Measurements from ENCODE around the gene ERGIC1. TPM values are rescaled to one million over a fixed set of nuclear protein-coding genes. Genes with fewer than 3 reads are reported as not detected.

ERGIC1 gene
- polyA plus RNA-seq, 1 experiment = 137 TPM

DNA sequence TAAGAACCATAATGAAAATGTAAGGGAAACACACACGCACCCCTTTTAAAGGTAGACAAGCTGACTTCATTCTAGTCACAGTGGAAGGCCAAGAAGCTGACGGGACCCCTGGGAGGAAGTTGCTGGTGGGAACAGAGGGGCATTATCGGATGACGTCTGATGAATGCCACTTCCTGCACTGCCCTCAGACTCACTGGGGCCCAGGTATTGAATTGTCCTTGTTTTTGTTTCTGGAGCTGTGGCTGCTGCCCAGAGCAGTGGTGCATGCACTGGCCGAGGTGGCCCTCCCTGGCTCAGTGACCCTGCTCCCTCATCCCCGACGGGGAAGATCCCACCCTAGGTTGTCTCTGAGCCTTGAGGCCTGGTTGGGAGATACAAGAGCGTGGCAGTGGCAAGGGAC lies 109.9 kb downstream of the ERGIC1 start:
- Histone ChIP-seq H3K9me3 (ENCODE audit: control insufficient read depth, insufficient read depth, low read length) (no peaks in the 10 kb centered on the region; the same call in 1 of the 2 replicates), H3K27me3 (ENCODE audit: control insufficient read depth, insufficient read depth, low read length) (no peaks in the 10 kb centered on the region), H3K27ac (ENCODE audit: low read depth, low read length) (no peak overlapping the region), H3K4me3 (ENCODE audit: low read depth, low read length) (no peak overlapping the region)
- DNase-seq (ENCODE audit: low read depth, low spot score) = no peak
- TF ChIP-seq, protein P1, sequence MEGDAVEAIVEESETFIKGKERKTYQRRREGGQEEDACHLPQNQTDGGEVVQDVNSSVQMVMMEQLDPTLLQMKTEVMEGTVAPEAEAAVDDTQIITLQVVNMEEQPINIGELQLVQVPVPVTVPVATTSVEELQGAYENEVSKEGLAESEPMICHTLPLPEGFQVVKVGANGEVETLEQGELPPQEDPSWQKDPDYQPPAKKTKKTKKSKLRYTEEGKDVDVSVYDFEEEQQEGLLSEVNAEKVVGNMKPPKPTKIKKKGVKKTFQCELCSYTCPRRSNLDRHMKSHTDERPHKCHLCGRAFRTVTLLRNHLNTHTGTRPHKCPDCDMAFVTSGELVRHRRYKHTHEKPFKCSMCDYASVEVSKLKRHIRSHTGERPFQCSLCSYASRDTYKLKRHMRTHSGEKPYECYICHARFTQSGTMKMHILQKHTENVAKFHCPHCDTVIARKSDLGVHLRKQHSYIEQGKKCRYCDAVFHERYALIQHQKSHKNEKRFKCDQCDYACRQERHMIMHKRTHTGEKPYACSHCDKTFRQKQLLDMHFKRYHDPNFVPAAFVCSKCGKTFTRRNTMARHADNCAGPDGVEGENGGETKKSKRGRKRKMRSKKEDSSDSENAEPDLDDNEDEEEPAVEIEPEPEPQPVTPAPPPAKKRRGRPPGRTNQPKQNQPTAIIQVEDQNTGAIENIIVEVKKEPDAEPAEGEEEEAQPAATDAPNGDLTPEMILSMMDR (IDR thresholded peaks at IDR 0.05; ENCODE audit: low read depth, low read length) = no peak
- CTCF ChIA-PET = interaction anchor here (1.1 to 1.8 kb wide), 2 partner anchors 15 to 229 kb away, joined by 5 read pairs; no protein-coding TSS in a partner anchor
- POLR2A ChIA-PET = interaction anchor here (0.7 to 0.8 kb wide), 2 partner anchors 12 to 173 kb away, joined by 3 to 8 read pairs; no protein-coding TSS in a partner anchor

DNA sequence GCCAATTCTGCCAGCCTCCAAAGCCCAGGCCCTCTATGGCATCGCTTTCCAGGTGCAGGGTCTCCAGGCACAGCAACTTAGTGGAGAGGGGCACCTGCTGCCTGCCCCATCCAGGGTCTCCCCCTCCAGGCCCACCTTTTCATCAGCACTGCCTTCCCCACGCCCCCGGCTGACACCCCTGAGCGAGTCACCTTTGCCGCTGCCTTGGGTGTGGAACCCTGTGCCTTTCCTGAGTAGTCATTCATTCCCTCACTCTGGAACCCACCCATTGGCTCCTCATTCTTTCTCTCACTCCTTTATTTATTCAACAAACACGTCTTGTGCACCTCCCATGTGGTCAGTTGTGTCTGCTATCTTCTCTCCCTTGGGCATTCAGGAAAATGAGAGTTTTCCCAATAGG lies 110.7 kb downstream of the ERGIC1 start:
- Histone ChIP-seq H3K27ac (ENCODE audit: low read depth, low read length) (no peak overlapping the region), H3K9me3 (ENCODE audit: control insufficient read depth, insufficient read depth, low read length) (no peaks in the 10 kb centered on the region; the same call in 1 of the 2 replicates), H3K4me3 (ENCODE audit: low read depth, low read length) (no peak overlapping the region), H3K27me3 (ENCODE audit: control insufficient read depth, insufficient read depth, low read length) (no peaks in the 10 kb centered on the region)
- CTCF ChIA-PET = interaction anchor here (1.0 to 1.8 kb wide), 2 partner anchors 12 to 230 kb away, joined by 3 to 5 read pairs; no protein-coding TSS in a partner anchor
- POLR2A ChIA-PET = interaction anchor here (0.7 kb wide), 1 partner anchor 173 kb away, joined by 8 read pairs; no protein-coding TSS in a partner anchor
- DNase-seq (ENCODE audit: low read depth, low spot score) = no peak
- TF ChIP-seq, protein P1 (IDR thresholded peaks at IDR 0.05; ENCODE audit: low read depth, low read length) = no peak

DNA sequence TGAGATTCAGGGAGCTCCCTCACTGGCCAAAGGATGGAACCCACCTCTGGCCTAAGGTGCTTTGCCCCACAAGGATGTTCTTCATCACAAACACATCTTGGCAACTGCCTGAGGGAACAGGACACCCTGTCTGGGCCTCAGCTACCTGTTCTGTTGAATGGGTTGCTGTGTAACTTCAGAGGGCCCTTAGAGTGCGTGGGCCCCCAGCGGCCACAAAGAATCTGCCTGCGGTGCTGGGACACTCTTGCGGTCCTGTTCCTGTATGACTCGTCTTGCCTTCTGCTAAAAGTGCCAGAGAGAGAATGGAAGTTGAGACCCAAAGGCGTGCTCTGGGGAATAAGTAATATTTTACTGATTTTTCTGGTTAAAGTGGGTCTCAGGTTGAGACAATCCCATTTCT lies 111.1 kb downstream of the ERGIC1 start:
- CTCF ChIA-PET = interaction anchor here (1.0 to 1.3 kb wide), 2 partner anchors 13 to 239 kb away, joined by 3 to 7 read pairs; no protein-coding TSS in a partner anchor
- Histone ChIP-seq H3K27me3 (ENCODE audit: control insufficient read depth, insufficient read depth, low read length) (no peaks in the 10 kb centered on the region), H3K27ac (ENCODE audit: low read depth, low read length) (no peak overlapping the region), H3K4me3 (ENCODE audit: low read depth, low read length) (no peak overlapping the region), H3K9me3 (ENCODE audit: control insufficient read depth, insufficient read depth, low read length) (no peaks in the 10 kb centered on the region; the same call in 1 of the 2 replicates)
- POLR2A ChIA-PET = no interaction called here
- DNase-seq (ENCODE audit: low read depth, low spot score) = no peak
- TF ChIP-seq, protein P1 (IDR thresholded peaks at IDR 0.05; ENCODE audit: low read depth, low read length) = no peak

DNA sequence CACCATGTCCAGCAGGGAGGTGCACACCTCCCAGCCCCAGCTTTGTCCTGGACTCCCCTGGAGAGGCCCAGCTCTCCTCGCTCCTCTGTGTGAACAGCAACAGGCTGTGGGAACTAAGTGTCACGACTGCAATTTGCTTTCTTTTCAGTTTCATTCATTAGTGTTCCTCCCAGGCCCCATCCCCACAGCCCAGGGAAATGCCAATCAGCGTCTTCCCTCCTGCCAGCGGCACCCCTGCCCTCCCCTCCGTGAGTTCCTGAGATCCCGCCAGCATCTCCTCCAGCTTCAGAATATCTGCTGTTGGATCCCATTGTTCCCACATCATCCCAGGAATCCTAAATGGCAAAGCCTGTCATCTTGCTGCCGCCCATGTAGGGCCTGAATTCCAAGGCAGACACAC lies 112.1 kb downstream of the ERGIC1 start:
- Histone ChIP-seq H3K27me3 (ENCODE audit: control insufficient read depth, insufficient read depth, low read length) (no peaks in the 10 kb centered on the region), H3K4me3 (ENCODE audit: low read depth, low read length) (no peak overlapping the region), H3K27ac (ENCODE audit: low read depth, low read length) (no peak overlapping the region), H3K9me3 (ENCODE audit: control insufficient read depth, insufficient read depth, low read length) (no peaks in the 10 kb centered on the region; the same call in 1 of the 2 replicates)
- TF ChIP-seq, protein P1 (IDR thresholded peaks at IDR 0.05; ENCODE audit: low read depth, low read length) = no peak
- DNase-seq (ENCODE audit: low read depth, low spot score) = no peak
- POLR2A ChIA-PET = no interaction called here
- CTCF ChIA-PET = interaction anchor here (0.6 to 1.3 kb wide), 2 partner anchors 112 to 240 kb away, joined by 5 to 7 read pairs; no protein-coding TSS in a partner anchor

DNA sequence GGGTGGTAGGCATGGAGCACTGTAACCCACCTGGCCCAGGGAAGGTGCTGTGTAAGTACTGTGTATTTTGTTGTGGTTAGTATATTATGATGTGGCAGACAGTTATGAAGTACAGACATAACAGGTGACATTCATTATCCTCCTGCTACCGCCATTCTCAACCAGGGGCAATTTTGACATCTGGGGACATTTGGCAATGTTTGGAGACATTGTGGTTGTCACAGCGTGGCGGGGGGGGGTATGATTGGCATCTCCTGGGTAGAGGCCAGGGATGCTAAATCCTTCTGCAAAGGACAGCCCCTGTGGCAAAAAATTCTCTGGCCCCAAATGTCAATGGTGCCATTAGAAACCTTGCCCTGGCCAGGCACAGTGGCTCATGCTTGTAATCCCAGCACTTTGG lies 115.4 kb downstream of the ERGIC1 start:
- H3K4me3 ChIP-seq (ENCODE audit: low read depth, low read length) = no peak overlapping the region
- no peak overlapping the region for H3K27ac ChIP-seq (ENCODE audit: low read depth, low read length)
- H3K27me3 ChIP-seq (ENCODE audit: control insufficient read depth, insufficient read depth, low read length) = no peaks in the 10 kb centered on the region
- CTCF ChIA-PET = interaction anchor here (1.1 kb wide), 1 partner anchor 52 kb away, joined by 3 read pairs; no protein-coding TSS in a partner anchor
- no peak for DNase-seq (ENCODE audit: low read depth, low spot score)
- TF ChIP-seq, protein P1 (IDR thresholded peaks at IDR 0.05; ENCODE audit: low read depth, low read length) = no peak
- POLR2A ChIA-PET = no interaction called here
- no peaks in the 10 kb centered on the region; the same call in 1 of the 2 replicates for H3K9me3 ChIP-seq (ENCODE audit: control insufficient read depth, insufficient read depth, low read length)

All from AG04450 (cell line).